Measurements from ENCODE around the gene PCID2.

PCID2 gene

DNA sequence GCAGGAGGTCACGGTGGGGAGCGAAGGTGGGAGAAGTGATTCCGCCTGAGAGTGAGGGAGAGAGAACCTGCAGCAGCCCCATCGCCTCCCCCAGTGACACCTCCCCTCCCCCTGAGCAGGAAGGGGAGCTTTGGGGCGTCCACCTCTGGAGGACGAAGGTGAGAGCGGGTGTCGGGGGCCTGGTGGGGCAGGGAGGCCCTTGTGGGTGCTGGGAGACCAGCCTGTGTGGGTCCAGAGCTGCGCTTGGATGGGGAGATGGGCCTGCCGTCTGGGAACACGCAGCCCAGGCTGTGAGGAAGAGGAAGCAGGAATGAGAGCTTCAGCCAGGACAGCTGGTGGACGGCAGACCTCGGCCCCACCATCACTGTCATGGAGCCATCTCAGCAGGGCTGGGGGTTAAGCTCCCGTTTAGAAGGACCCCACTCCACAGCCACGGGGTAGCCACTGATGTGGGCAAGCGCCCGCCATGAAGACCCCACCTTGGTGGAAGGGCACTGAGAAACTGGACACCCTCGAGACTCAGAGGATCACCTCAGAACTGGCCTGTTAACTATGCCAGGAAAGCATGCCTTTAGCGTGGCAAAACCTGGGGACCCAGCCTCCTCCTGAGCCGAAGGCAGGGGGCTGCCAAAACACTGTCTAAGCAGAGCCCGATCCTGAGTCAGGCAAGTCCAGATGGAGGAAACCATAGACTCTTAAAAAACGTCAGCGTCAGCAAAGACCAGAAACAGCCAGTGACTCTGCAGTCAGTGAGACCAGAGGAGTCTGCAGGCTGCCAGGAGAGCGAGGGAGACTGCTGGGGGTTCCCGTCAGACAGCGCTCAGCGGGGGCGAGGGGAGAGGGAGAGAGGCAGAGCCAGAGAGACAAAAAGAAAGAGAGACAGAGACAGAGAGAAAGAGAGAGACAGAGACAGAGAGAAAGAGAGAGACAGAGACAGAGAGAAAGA lies 56.5 kb downstream of the PCID2 start:
- DNase-seq (ENCODE audit: extremely low spot score): no peak
- TF ChIP-seq, protein P1, sequence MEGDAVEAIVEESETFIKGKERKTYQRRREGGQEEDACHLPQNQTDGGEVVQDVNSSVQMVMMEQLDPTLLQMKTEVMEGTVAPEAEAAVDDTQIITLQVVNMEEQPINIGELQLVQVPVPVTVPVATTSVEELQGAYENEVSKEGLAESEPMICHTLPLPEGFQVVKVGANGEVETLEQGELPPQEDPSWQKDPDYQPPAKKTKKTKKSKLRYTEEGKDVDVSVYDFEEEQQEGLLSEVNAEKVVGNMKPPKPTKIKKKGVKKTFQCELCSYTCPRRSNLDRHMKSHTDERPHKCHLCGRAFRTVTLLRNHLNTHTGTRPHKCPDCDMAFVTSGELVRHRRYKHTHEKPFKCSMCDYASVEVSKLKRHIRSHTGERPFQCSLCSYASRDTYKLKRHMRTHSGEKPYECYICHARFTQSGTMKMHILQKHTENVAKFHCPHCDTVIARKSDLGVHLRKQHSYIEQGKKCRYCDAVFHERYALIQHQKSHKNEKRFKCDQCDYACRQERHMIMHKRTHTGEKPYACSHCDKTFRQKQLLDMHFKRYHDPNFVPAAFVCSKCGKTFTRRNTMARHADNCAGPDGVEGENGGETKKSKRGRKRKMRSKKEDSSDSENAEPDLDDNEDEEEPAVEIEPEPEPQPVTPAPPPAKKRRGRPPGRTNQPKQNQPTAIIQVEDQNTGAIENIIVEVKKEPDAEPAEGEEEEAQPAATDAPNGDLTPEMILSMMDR (IDR thresholded peaks at IDR 0.05; ENCODE audit: control extremely low read depth, extremely low read depth, low read depth, missing control alignments): no peak
- ChIA-PET POLR2A (no interaction called here), CTCF (no interaction called here)

DNA sequence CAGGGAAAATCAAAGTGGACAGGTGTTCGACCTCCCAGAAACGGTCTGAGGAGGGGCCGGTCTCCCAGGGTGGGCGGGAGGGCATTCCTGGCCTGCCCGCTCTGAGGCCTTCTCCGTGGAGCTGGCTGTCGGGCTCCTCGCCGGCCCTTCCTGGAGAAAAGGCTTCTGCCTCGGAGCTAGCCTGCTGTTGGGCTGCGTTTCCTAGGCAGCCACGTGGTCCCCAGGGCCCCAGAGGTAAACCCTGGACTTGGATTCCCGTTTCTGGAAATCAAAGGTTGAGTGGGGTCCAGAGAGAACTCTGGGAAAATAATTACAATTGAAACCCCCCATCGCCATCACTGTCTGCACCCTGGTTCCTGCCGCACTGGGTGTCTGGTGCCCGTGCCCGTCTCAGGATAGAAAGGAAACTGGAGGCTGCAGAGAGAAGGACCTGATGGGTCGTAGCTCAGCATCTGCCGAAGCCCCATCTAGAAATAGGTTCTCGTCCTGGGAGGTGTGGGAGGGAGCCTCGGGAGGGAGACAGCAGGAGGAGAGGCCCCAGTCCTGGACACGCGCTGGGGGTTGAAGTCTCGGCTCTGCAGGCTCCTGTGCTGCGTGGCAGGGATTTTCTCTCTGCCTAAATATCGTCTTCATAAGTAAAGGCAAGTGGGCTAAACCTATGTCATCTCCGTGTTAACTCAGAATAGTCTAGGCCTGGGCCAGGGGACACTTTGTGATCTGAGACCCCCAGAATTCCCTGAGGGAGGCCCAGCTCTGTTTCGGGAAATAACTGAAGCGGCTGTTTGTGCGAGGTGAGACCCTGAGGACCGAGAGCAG lies 57.7 kb downstream of the PCID2 start:
- ChIA-PET CTCF (no interaction called here), POLR2A (no interaction called here)
- TF ChIP-seq, protein P1 (IDR thresholded peaks at IDR 0.05; ENCODE audit: control extremely low read depth, extremely low read depth, low read depth, missing control alignments): no peak
- no peak for DNase-seq (ENCODE audit: extremely low spot score)

DNA sequence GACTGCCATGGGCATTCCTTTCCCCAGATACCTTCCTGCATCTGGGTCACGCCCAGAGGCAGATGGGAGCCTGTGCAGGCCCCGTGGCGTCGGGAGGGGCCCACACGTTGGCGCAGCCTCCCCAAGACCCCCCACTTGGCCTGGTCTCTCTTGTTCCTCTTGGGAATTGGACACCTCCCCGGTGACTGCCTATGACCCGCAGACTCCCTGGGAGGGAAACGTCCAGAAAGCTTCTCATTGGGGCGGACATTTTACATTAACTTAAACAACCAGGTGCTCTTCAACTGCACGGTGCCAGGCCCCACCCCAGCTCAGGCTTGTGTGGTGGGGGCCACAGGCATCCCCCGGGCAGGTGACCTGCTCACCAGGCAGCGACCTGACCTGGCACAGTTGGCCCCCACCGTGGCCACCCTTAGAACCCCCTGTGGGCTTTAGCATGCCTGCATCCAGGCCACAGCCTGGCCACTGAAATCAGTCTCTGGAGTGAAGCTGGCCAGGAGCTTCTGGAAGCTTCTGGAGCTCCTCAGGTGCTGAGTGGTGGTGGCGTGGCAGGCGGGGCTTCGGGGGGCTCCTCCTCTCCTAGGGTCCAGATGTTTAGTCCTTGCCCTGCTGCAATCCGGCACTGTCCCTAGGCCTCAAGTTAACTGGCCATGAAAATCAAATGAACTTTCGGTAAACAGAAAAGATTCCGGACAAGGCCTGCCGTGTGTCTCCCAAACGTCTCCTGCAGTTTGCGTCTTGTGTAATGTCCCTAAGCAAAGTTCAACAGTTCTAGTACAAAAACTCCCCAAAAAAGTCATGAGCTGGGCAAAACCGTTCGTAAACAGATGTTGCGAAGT lies 58.5 kb downstream of the PCID2 start:
- DNase-seq (ENCODE audit: extremely low spot score): no peak
- POLR2A ChIA-PET: no interaction called here
- CTCF ChIA-PET: no interaction called here
- TF ChIP-seq, protein P1 (IDR thresholded peaks at IDR 0.05; ENCODE audit: control extremely low read depth, extremely low read depth, low read depth, missing control alignments): no peak

DNA sequence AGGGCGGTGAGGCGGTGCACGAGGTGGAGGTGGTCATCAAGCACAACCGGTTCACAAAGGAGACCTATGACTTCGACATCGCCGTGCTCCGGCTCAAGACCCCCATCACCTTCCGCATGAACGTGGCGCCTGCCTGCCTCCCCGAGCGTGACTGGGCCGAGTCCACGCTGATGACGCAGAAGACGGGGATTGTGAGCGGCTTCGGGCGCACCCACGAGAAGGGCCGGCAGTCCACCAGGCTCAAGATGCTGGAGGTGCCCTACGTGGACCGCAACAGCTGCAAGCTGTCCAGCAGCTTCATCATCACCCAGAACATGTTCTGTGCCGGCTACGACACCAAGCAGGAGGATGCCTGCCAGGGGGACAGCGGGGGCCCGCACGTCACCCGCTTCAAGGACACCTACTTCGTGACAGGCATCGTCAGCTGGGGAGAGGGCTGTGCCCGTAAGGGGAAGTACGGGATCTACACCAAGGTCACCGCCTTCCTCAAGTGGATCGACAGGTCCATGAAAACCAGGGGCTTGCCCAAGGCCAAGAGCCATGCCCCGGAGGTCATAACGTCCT lies 59.4 kb downstream of the PCID2 start:
- TF ChIP-seq, protein P1 (IDR thresholded peaks at IDR 0.05; ENCODE audit: control extremely low read depth, extremely low read depth, low read depth, missing control alignments): no peak
- CTCF ChIA-PET: no interaction called here
- no peak for DNase-seq (ENCODE audit: extremely low spot score)
- POLR2A ChIA-PET: no interaction called here

DNA sequence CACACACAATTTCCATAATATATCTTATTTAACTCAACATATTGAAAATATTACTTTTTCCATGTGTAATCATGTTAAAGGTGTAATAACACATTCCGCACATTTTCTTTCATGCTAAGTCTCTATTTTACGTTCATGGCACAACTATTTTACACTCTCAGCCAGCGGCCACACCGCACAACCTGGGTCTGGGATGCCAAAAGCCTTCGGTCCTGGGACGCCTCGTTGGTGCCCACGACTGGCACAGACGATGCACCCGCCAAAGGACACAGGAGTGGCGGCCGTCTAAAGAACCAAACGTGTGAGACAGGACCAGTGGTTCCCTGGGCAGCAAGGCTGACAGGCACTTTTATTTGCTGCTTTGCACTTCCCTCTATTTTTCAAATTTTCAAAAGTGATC lies 60.1 kb downstream of the PCID2 start:
- ChIA-PET POLR2A (no interaction called here), CTCF (no interaction called here)
- DNase-seq (ENCODE audit: extremely low spot score): no peak
- TF ChIP-seq, protein P1 (IDR thresholded peaks at IDR 0.05; ENCODE audit: control extremely low read depth, extremely low read depth, low read depth, missing control alignments): no peak

DNA sequence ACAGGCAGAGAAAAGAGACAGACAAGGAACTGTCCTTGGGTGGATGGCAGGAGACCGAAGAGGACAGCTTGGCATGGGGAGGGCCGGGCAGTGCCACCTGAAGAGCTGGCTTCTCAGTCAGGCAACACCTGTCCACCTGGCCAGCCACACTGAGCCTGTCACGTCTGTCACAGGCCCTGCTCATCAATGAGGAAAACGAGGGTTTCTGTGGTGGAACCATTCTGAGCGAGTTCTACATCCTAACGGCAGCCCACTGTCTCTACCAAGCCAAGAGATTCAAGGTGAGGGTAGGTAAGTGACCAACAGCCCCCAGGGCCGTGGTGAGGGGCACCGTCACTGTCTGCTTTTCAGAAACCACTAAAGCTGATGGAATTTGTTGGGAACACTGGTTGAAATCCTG lies 61.3 kb downstream of the PCID2 start:
- TF ChIP-seq, protein P1 (IDR thresholded peaks at IDR 0.05; ENCODE audit: control extremely low read depth, extremely low read depth, low read depth, missing control alignments): no peak
- ChIA-PET POLR2A (no interaction called here), CTCF (no interaction called here)
- DNase-seq (ENCODE audit: extremely low spot score): no peak
